ENCODE results near the gene TCERG1L.

The TCERG1L gene

GRCh38 chr10:131094527-131095312 lies 216.8 kb downstream of the TCERG1L start:
- no peak for DNase-seq

- no peak for DNase-seq
Measured at GRCh38 chr10:131093795-131094366, 217.6 kb downstream of the TCERG1L start.

- no peak for DNase-seq
Measured at GRCh38 chr10:131093346-131093745, 218.2 kb downstream of the TCERG1L start.

GRCh38 chr10:131092876-131093275 lies 218.6 kb downstream of the TCERG1L start:
- no peak for DNase-seq

- no peak for DNase-seq
Measured at GRCh38 chr10:131092386-131092785, 219.1 kb downstream of the TCERG1L start.

GRCh38 chr10:131091682-131092081 lies 219.8 kb downstream of the TCERG1L start:
- DNase-seq: no peak

- DNase-seq: no peak
Measured at GRCh38 chr10:131090761-131091661, 220.5 kb downstream of the TCERG1L start.

- DNase-seq: no peak
Measured at GRCh38 chr10:131089861-131090260, 221.7 kb downstream of the TCERG1L start.

- no peak for DNase-seq
Measured at GRCh38 chr10:131089150-131089549, 222.4 kb downstream of the TCERG1L start.

GRCh38 chr10:131088619-131089018 lies 222.9 kb downstream of the TCERG1L start:
- no peak for DNase-seq

GRCh38 chr10:131087464-131088215 lies 223.9 kb downstream of the TCERG1L start:
- no peak for DNase-seq

GRCh38 chr10:131086511-131086910 lies 225.0 kb downstream of the TCERG1L start:
- DNase-seq: no peak

GRCh38 chr10:131086094-131086493 lies 225.4 kb downstream of the TCERG1L start:
- no peak for DNase-seq

GRCh38 chr10:131085091-131085860 lies 226.2 kb downstream of the TCERG1L start:
- no peak for DNase-seq

GRCh38 chr10:131084791-131085090 lies 226.8 kb downstream of the TCERG1L start:
- DNase-seq: no peak

- peak; percentile 4 for DNase-seq
Measured at GRCh38 chr10:131083915-131084790, 227.4 kb downstream of the TCERG1L start.

GRCh38 chr10:131082991-131083481 lies 228.5 kb downstream of the TCERG1L start:
- no peak for DNase-seq

GRCh38 chr10:131082201-131082850 lies 229.2 kb downstream of the TCERG1L start:
- DNase-seq: no peak

GRCh38 chr10:131081786-131082185 lies 229.7 kb downstream of the TCERG1L start:
- DNase-seq: no peak

GRCh38 chr10:131081376-131081775 lies 230.1 kb downstream of the TCERG1L start:
- DNase-seq: no peak

Data from OCI-M1 (cell line).